ENCODE data around the gene CYP21A2.
"Not testable (repeated sequence)": the region's sequence is repeated elsewhere in the genome, so short reads cannot be mapped to it uniquely, and the experiment has no call there.

The CYP21A2 gene

GRCh38 chr6:32008037-32008436 lies 30.2 kb upstream of the CYP21A2 start:
- not testable (repeated sequence) for H3K36me3 ChIP-seq (ENCODE audit: insufficient read depth, low read length); H3K27me3 ChIP-seq (ENCODE audit: insufficient read depth, low read length); H3K27ac ChIP-seq (ENCODE audit: low read depth, low read length); H3K9ac ChIP-seq (ENCODE audit: low read depth, low read length); H3K4me1 ChIP-seq (ENCODE audit: insufficient read depth, low read length); H3K9me3 ChIP-seq (ENCODE audit: insufficient read depth, low read depth, low read length); H3K4me3 ChIP-seq (ENCODE audit: low read length)
- no CpG with 5 or more reads among the region's 24 CpGs for WGBS

- H3K4me1 ChIP-seq (ENCODE audit: insufficient read depth, low read length); H3K4me3 ChIP-seq (ENCODE audit: low read length): not testable (repeated sequence)
Measured at GRCh38 chr6:32008616-32009015, 29.6 kb upstream of the CYP21A2 start.

GRCh38 chr6:32009537-32009936 lies 28.7 kb upstream of the CYP21A2 start:
- not testable (repeated sequence) for H3K27ac ChIP-seq (ENCODE audit: low read depth, low read length); H3K9ac ChIP-seq (ENCODE audit: low read depth, low read length); H3K9me3 ChIP-seq (ENCODE audit: insufficient read depth, low read depth, low read length); H3K4me1 ChIP-seq (ENCODE audit: insufficient read depth, low read length); H3K4me3 ChIP-seq (ENCODE audit: low read length); H3K36me3 ChIP-seq (ENCODE audit: insufficient read depth, low read length); H3K27me3 ChIP-seq (ENCODE audit: insufficient read depth, low read length)
- 88% methylated on average over 9 of the region's 12 CpGs for WGBS

More at GRCh38 chr6:32008616-32009015, 29.6 kb upstream of the CYP21A2 start:
- H3K36me3 ChIP-seq (ENCODE audit: insufficient read depth, low read length); H3K9ac ChIP-seq (ENCODE audit: low read depth, low read length); H3K27me3 ChIP-seq (ENCODE audit: insufficient read depth, low read length); H3K9me3 ChIP-seq (ENCODE audit: insufficient read depth, low read depth, low read length); H3K27ac ChIP-seq (ENCODE audit: low read depth, low read length): not testable (repeated sequence)
- WGBS, result 80% methylated on average over 6 of the region's 12 CpGs

- H3K9me3 ChIP-seq (ENCODE audit: insufficient read depth, low read depth, low read length); H3K27me3 ChIP-seq (ENCODE audit: insufficient read depth, low read length); H3K27ac ChIP-seq (ENCODE audit: low read depth, low read length); H3K4me1 ChIP-seq (ENCODE audit: insufficient read depth, low read length); H3K4me3 ChIP-seq (ENCODE audit: low read length); H3K36me3 ChIP-seq (ENCODE audit: insufficient read depth, low read length); H3K9ac ChIP-seq (ENCODE audit: low read depth, low read length): not testable (repeated sequence)
- 83% methylated on average over 13 of the region's 27 CpGs for WGBS
Measured at GRCh38 chr6:32010856-32011530, 27.2 kb upstream of the CYP21A2 start.

- H3K27ac ChIP-seq (ENCODE audit: low read depth, low read length); H3K36me3 ChIP-seq (ENCODE audit: insufficient read depth, low read length); H3K27me3 ChIP-seq (ENCODE audit: insufficient read depth, low read length); H3K4me3 ChIP-seq (ENCODE audit: low read length); H3K9ac ChIP-seq (ENCODE audit: low read depth, low read length); H3K4me1 ChIP-seq (ENCODE audit: insufficient read depth, low read length); H3K9me3 ChIP-seq (ENCODE audit: insufficient read depth, low read depth, low read length): not testable (repeated sequence)
- WGBS, result 92% methylated on average over 16 of the region's 17 CpGs
Measured at GRCh38 chr6:32012941-32013617, 25.1 kb upstream of the CYP21A2 start.

GRCh38 chr6:32013738-32014137 lies 24.5 kb upstream of the CYP21A2 start:
- not testable (repeated sequence) for H3K9me3 ChIP-seq (ENCODE audit: insufficient read depth, low read depth, low read length); H3K4me3 ChIP-seq (ENCODE audit: low read length); H3K27ac ChIP-seq (ENCODE audit: low read depth, low read length); H3K27me3 ChIP-seq (ENCODE audit: insufficient read depth, low read length); H3K36me3 ChIP-seq (ENCODE audit: insufficient read depth, low read length); H3K9ac ChIP-seq (ENCODE audit: low read depth, low read length); H3K4me1 ChIP-seq (ENCODE audit: insufficient read depth, low read length)
- no CpG with 5 or more reads among the region's 5 CpGs for WGBS

- H3K4me1 ChIP-seq (ENCODE audit: insufficient read depth, low read length); H3K9me3 ChIP-seq (ENCODE audit: insufficient read depth, low read depth, low read length); H3K9ac ChIP-seq (ENCODE audit: low read depth, low read length); H3K4me3 ChIP-seq (ENCODE audit: low read length); H3K27me3 ChIP-seq (ENCODE audit: insufficient read depth, low read length); H3K27ac ChIP-seq (ENCODE audit: low read depth, low read length); H3K36me3 ChIP-seq (ENCODE audit: insufficient read depth, low read length): not testable (repeated sequence)
- no CpG with 5 or more reads among the region's 6 CpGs for WGBS
Measured at GRCh38 chr6:32014547-32014946, 23.7 kb upstream of the CYP21A2 start, which contains the start of gene C4B. Gene C4B, plus strand, starts transcription at chr6:32014795. Its CDS starts 51 bp downstream, at chr6:32014846.

- H3K9me3 ChIP-seq (ENCODE audit: insufficient read depth, low read depth, low read length); H3K9ac ChIP-seq (ENCODE audit: low read depth, low read length); H3K27me3 ChIP-seq (ENCODE audit: insufficient read depth, low read length); H3K36me3 ChIP-seq (ENCODE audit: insufficient read depth, low read length); H3K4me3 ChIP-seq (ENCODE audit: low read length); H3K4me1 ChIP-seq (ENCODE audit: insufficient read depth, low read length); H3K27ac ChIP-seq (ENCODE audit: low read depth, low read length): not testable (repeated sequence)
- no CpG with 5 or more reads among the region's 10 CpGs for WGBS
Measured at GRCh38 chr6:32022100-32022499, 16.1 kb upstream of the CYP21A2 start.

- not testable (repeated sequence) for H3K9me3 ChIP-seq (ENCODE audit: insufficient read depth, low read depth, low read length); H3K4me3 ChIP-seq (ENCODE audit: low read length); H3K9ac ChIP-seq (ENCODE audit: low read depth, low read length); H3K4me1 ChIP-seq (ENCODE audit: insufficient read depth, low read length); H3K36me3 ChIP-seq (ENCODE audit: insufficient read depth, low read length); H3K27me3 ChIP-seq (ENCODE audit: insufficient read depth, low read length); H3K27ac ChIP-seq (ENCODE audit: low read depth, low read length)
- WGBS, result 85% methylated on average over 4 of the region's 10 CpGs
Measured at GRCh38 chr6:32028631-32029030, 9.6 kb upstream of the CYP21A2 start.

- not testable (repeated sequence) for H3K9ac ChIP-seq (ENCODE audit: low read depth, low read length); H3K4me3 ChIP-seq (ENCODE audit: low read length); H3K9me3 ChIP-seq (ENCODE audit: insufficient read depth, low read depth, low read length); H3K27ac ChIP-seq (ENCODE audit: low read depth, low read length); H3K27me3 ChIP-seq (ENCODE audit: insufficient read depth, low read length); H3K4me1 ChIP-seq (ENCODE audit: insufficient read depth, low read length); H3K36me3 ChIP-seq (ENCODE audit: insufficient read depth, low read length)
- WGBS, result 91% methylated on average over 5 of the region's 14 CpGs
Measured at GRCh38 chr6:32029553-32029952, 8.7 kb upstream of the CYP21A2 start.

- not testable (repeated sequence) for H3K4me1 ChIP-seq (ENCODE audit: insufficient read depth, low read length); H3K4me3 ChIP-seq (ENCODE audit: low read length); H3K9ac ChIP-seq (ENCODE audit: low read depth, low read length); H3K9me3 ChIP-seq (ENCODE audit: insufficient read depth, low read depth, low read length); H3K27me3 ChIP-seq (ENCODE audit: insufficient read depth, low read length); H3K36me3 ChIP-seq (ENCODE audit: insufficient read depth, low read length); H3K27ac ChIP-seq (ENCODE audit: low read depth, low read length)
- WGBS, result no CpG with 5 or more reads among the region's 16 CpGs
Measured at GRCh38 chr6:32035283-32036013, 2.8 kb upstream of the CYP21A2 start.

Measured in HUES64 (cell line).